ENCODE measurements around the gene DTNB. TPM values are rescaled to one million over a fixed set of nuclear protein-coding genes. Genes with fewer than 3 reads are reported as not detected.

DTNB gene
- total RNA-seq, 1 donor from 2014 or later: 5.7 TPM

DNA sequence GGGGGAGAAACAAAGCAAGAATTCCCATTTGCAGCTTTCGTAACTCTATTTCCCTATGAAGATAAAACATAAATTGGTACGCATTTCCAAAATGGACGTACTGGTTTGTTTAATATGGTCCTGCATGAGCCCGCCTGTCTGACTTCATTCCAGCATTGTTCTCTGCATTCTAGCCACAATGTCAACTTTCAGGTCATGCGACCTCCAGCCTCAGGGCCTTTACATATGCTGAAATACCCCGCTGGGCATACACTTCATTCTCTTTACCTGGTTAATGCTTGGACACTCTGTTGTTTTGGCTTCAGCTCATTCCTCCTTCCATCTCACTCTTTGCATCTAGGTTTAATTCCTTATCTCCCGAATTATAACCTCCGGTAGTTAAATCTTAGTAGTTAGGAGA lies 227.9 kb downstream of the DTNB start:
- no peak for DNase-seq (ENCODE audit: low spot score)
- intact Hi-C loops (cut with DNase I): no loop called here

DNA sequence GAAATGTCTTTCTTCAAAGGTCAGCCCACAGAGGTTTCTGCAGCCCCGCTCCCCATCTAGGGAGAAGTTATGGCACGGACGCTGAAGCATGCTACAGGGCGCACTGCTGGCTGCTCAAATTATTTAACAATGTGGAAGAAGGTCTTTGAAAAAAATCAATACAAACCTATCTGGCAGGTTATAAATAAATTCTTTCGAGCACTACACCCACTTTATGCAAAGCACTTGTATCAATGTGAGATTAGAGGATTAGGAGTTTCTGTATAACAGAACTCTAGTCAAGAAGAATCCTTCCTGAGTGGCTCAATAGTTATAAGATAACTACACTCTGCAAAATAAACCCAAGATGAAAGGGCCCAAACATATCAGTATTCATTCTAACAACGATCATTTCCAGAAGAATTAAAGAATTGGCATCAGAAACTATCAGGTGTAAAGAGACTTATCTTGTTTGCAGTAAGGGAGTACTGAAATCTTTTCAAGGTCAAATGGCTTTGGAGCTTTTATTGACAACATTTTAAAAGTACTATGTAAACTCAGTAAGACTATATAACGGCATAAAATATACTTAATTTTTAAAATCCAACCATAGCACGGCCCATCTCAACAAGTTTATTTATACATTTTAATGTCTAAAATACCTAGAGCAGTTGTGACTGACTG lies 228.6 kb downstream of the DTNB start:
- intact Hi-C loops (cut with DNase I): no loop called here
- DNase-seq (ENCODE audit: low spot score): no peak

DNA sequence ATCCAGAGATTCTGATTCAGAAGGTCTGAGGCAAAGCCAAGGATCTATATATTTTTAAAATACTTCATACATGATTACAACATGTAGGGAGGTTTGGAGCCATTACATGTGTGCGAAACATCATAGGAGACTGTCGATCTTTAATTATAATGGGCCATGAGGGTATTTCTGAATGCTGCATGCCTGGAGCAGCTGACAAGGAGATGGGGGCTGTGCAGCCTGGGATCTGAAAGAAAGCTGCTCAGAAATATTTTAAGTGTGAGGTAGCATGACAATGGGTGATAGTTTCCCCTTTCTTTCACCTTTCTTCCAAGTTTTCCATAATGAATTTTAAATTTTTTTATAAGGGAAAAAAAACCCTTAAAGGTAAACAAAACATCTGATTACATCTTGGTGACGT lies 229.6 kb downstream of the DTNB start:
- no peak for DNase-seq (ENCODE audit: low spot score)
- intact Hi-C loops (cut with DNase I): no loop called here

DNA sequence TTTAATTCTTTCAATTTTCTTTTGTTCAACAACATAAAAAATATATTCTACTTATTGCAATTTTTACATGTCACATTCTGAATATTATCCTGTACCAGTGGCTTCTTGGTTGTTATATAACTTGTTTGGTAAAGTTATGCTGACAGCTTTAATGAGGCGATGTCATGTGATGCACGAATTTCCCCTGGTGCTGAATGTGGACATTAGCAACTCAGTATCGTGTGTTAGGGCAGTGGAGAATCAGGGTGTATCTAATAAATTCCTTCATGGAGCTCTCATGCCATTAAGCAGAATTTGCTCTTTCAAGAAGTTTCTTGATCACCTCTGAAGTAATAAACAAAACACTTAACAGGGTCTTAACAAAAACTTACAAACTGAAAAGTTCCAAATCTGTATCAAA lies 232.0 kb downstream of the DTNB start:
- intact Hi-C loops (cut with DNase I): no loop called here
- no peak for DNase-seq (ENCODE audit: low spot score)

DNA sequence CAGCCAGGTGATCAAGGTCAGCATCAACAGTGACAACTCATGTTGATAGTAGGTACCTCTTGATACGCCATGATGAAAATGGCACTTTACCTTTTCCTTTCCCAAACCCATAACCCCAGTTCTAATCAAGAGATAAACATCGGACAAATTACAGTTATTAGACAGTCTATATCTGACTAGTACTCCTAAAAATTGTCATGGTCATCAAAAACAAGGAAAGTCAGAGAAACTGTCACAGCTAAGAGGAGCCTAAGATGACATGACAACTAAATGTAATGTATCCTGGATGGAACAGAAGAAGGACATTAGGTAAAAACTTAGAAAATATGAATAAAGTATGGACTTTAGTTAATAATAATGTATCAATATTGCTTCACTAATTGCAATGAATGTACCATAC lies 234.6 kb downstream of the DTNB start:
- intact Hi-C loops (cut with DNase I): no loop called here
- DNase-seq (ENCODE audit: low spot score): no peak

DNA sequence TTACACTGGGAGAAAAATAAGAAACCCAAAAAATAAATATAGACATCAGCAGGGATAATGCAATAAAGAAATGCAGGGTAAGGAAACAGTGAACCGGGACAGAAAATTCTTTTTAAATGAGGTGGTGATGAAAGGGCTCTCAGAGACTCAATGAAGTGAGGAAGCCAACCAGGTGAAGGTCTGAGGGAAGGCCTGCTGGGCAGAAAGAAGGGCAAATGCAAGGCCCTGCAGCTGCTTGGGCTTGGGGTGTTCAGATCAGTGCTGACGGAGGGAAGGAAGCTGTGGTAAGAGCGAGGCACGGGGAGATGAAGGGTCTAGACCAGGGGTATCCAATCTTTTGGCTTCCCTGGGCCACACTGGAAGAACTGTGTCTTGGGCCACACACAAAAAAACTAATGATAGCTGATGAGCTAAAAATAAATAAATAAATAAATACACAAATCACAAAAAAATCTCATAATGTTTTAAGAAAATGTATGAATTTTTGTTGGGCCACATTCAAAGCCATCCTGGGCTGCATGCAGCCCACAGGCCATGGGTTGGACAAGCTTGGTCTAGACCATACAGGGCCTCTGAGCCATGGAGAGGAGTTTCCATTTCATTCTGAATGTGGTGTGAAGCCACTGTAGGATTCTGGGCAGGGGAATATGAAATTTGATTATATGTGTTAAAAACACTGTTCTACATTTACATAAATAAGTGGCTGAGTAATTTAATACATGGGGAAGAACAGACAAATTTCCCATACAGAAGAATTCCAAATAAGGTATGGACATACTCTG lies 235.3 kb downstream of the DTNB start:
- intact Hi-C loops (cut with DNase I): no loop called here
- no peak for DNase-seq (ENCODE audit: low spot score)

DNA sequence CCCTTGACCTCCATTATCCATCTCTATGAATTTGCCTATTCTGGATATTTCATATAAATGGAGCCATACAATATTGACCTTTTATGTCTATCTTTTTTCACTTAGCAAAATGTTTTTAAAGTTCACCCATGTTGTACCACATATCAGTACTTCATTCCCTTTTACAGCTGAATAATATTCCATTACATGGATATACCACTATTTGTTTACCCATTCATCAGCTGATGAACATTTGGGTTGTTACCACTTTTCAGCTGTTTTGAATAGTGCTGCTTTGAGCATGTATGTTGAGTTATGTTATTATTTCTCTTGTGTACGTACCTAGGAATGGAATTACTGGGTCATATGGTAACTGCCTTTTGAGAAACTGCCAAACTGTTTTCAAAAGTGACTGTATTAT lies 238.0 kb downstream of the DTNB start:
- DNase-seq (ENCODE audit: low spot score): no peak
- intact Hi-C loops (cut with DNase I): no loop called here

DNA sequence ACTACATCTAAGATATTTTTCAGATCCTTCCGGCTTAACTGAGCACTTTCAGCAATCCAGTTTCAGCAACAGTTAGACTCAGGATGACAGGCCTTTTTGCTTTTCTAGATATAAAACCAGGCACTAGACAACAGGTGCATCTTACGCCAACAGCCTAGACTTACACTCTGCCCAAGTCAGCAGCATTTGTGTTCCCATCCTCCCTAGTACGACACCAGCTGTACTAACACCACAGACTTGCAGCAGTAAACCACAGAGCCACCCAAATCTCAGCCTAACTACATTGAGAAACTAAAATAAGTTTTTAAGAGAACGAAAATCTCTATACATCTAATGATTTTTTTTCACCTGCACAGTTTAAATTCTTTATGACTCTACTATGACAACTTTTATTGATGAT lies 241.8 kb downstream of the DTNB start:
- DNase-seq (ENCODE audit: low spot score): no peak
- intact Hi-C loops (cut with DNase I): no loop called here

DNA sequence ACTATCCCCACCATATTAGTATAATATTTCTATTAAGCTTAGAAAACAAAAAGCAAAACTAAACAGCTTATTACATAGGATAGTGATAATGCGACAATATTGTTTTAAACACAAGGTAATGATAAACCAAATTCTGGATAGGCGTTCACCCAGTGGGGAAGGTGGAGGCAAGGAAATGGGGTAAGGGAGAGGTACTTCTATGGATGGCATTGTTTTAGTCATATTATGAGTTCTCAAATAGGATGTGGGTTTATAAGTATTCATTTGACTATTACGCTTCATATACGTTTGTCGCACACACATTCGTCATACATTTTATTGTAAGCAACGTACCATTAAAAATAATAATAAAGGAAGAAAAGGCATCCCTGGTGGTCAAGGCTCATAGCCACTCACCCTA lies 242.8 kb downstream of the DTNB start:
- intact Hi-C loops (cut with DNase I): no loop called here
- DNase-seq (ENCODE audit: low spot score): no peak

DNA sequence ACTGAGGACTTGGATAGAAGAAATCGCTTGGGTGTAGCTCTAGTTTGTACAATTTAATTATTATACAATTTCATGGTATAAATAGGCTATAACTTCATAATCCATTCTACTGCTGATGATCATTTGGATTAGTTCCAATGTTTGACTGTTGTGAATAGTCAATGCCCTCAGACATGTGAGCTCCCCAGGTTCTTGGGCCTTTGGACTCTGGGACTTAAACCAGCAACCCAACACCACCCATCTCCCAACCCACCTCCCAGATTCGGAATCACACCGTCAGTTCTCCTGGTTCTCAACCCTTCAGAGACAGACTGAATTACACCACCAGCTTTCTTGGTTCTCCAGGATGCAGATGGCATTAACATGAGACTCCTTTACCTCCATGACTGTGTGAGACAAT lies 247.1 kb downstream of the DTNB start:
- intact Hi-C loops (cut with DNase I): no loop called here
- no peak for DNase-seq (ENCODE audit: low spot score)

DNA sequence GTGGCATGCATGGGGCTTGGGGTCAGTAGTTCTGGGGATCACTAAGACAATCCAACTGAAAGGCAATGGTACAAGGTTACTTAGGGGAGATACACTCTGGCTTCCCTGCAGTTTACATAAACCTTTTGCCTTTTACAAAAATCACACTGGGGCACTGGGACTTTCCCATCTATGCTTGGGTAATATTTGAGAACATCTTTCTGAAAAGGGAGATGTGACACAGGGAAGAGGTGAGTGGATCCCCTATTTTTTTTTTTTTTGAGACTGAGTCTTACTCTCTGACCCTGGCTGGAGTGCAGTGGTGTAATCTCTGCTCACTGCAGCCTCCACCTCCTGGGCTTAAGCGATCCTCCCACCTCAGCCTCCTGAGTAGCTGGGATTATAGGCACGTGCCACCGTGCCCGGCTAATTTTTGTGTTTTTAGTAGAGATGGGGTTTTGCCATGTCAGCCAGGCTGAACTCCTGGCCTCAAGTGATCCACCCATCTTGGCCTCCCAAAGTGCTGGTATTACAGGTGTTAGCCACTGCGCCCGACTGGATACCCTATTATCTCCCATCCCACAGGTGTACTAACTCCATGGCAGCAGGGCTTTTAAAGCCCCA lies 248.8 kb downstream of the DTNB start:
- DNase-seq (ENCODE audit: low spot score): no peak
- intact Hi-C loops (cut with DNase I): no loop called here

DNA sequence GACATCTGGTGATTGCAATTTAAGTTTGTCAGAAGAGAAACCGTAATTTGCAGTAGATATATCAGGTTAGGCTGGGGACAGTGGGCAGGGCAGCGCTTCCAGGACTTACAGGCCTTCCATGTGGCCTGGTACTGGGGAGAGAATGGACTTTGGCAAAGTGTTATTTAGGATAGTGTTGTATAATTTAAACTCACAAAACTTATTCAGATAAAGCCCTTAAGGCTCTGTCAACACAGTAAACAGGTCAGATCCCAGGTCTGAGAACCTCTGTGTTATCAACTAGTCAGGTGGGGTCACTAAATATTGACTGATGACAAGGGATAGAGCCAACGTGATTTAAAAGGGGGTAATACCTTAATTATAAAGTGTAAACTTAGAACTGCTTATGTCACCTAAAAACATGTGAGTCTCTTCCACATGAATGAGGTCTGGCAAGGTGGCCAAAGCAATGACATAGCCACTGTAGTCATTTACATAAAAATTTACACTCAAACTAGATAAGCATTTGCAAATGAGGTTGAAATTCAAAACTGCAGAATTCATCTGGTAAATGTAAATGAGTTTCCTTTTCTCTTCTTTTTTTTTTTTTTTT lies 251.5 kb downstream of the DTNB start:
- DNase-seq (ENCODE audit: low spot score): no peak
- intact Hi-C loops (cut with DNase I): no loop called here

DNA sequence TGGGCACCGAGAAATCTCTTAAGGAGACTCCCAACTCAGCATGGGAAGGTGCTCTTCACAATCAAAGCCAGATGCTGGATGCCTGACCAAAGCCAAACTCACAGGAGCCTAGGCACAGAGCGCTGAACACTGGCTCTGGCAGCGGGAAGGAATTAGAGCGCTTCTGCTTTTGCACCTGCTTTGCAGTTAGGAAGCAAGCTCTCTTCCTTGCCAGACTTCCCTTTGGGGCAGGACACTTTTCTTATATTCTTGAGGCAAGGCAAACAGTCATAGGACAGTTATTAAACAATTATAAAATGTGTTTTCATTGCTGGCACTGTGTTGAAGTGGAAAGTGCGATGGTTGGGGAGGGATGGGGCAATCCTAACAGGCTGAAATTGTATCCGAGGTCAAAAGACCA lies 252.1 kb downstream of the DTNB start:
- intact Hi-C loops (cut with DNase I): no loop called here

DNA sequence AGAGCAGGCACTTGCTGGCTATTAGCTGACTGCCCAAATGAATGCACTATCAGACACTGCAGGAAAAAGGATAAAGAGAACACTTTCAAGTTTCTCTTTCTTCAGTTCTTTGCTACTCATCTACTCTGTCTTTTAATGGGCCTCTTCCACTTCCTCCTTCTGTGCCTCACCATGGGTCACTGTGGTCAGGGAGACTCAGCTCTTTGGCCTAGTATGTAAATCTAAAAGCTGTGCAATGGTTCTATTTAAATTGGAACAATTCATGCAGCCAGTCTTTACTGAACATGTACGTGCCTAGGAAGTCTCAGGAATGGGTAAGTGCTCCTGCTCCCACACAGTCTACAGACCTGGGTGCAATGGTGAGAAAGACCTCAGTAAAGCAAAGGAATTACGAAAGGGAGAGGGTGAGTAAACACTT lies 252.5 kb downstream of the DTNB start:
- intact Hi-C loops (cut with DNase I): no loop called here
- DNase-seq (ENCODE audit: low spot score): no peak

More for the DNA sequence above, 252.1 kb downstream of the DTNB start:
- no peak for DNase-seq (ENCODE audit: low spot score)

DNA sequence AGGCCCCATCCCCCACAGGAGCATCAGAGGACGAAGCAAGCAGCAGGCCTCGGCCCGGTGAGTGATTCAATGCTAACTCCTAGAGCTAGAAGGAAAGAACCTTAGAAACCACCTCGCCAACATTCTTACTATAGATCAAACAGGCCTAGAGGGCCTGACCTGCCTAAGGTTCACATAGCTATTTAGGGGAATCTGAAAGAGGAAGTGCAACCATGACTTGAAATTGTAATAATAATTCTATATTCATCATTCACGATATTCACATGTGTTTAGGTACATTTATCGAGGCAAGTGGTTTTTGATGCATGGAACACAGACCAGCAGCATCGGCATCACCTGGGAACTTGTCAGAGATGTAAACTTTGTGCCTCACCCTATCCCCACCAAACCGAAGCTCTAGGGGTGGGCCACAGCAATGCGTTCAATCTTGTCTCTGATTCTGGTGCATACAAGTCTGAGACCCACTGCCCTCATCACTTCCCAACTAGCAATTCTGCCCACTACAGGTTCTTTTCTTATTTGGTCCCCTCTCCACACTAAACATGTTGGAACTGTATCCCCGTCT lies 253.6 kb downstream of the DTNB start:
- DNase-seq (ENCODE audit: low spot score): no peak
- intact Hi-C loops (cut with DNase I): no loop called here

DNA sequence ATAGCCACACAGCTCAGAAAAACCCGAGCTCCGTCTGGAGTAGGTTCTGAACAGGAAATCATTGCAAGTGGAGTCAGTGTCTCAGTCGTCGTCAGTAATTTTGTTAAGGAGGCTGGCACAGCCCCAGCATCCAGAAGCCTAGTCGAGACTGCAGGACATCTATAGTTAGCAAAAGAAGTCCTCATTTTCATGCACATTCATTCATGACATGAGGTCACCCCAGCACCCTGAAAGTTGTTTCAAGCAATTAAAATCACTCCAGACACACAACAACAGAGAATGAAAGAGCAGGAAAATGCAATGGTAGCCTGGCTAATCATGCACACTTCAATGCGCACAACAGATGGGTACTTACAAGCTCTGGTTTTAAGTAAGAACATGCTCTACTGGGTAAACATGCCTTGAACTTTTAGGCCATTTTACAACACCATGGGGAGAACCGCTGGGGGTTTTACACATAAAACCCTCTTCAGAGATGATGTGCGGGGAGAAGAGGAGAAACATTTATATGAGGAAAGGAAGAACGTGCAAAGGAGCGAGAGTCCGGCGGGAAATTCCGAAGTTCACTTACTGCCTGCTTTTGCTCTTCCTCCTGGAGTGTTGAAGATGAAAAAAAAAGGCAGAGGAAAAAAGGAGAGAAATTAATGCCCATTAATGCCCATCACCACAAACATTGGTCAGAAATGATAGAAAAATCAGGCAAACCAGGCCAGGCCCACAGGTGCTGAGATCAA lies 254.3 kb downstream of the DTNB start:
- DNase-seq (ENCODE audit: low spot score): no peak
- intact Hi-C loops (cut with DNase I): no loop called here

DNA sequence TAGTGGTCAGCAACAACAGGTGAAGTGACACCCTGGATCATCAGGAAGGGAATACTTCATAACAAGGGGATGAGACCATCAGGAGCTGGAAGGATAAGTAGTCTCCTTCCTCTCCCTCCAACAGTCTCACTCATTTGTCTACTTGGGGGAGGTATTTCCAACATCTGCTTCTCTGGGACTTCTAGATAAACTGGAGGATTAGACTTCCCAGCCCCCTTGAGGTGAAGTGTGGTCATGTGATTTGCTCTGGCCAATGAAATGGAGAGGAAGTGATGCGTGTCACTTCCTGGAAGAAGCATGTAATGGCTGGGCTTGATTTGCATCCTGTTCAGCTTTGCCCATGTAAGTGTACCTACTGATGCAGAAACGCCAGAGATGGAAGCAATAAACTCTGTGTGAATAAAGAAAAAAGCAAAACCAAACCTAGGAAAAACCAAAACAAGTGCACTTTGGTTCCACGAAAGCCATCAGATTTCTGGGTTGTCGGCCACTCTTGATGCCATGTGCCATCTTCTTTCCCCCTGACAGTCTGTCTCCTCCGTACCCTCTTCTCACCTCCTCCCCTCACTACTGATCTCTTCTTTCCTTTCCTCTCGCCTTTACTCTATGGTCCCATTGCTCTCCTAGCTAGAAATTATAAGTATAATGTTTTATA lies 255.5 kb downstream of the DTNB start:
- no peak for DNase-seq (ENCODE audit: low spot score)
- intact Hi-C loops (cut with DNase I): no loop called here

DNA sequence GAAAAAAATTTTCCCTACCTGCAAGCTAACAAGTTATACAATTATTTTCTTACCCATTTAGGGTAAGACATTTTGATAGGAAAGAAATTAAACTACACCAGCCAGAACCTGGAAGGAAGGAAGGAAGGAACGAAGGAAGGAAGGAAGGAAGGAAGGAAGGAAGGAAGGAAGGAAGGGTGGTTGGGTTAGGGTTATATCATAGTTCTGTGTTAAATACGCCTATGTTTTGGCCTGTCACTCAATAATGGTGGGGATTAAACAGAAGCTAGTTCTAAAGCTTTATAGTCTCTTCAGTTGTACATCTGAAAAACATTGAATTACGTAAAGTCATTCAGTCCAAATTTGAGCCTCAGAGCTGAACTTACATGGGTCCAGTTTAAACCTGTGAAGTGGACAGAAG lies 256.7 kb downstream of the DTNB start:
- intact Hi-C loops (cut with DNase I): no loop called here
- no peak for DNase-seq (ENCODE audit: low spot score)

DNA sequence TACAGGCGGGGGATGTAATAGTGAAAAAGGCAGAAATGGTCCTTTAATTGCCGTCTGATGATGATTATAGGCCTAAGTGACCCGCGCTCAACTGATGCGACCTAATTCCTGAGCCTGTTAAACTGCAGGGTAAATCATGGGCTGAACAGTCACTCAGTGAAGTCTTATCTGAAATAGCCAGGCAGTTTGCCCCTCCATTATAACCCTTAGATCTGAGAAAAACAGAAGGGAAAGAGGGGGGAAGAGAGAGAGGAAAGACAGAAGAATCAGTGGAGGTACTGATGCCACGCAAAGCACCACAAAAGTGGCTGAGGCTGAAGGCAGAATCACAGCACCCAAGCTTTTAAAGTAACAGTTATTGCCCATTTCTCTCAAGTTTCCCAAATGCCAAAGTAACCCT lies 258.6 kb downstream of the DTNB start:
- intact Hi-C loops (cut with DNase I): no loop called here

More for the DNA sequence above, 258.6 kb downstream of the DTNB start:
- DNase-seq (ENCODE audit: low spot score): no peak

Measured in cardiac septum (tissue), 1 donor.